ENCODE data around the gene NFKB2. TPM values are rescaled to one million over a fixed set of nuclear protein-coding genes. Genes with fewer than 3 reads are reported as not detected.
A peak's percentile ranks its signal among the peaks of the same experiment; 100 is the strongest.

Gene NFKB2
- total RNA-seq, 1 experiment from 2014 or later = 51.9 TPM

GRCh38 chr10:102420714-102421506 lies 25.4 kb downstream of the NFKB2 start, which contains the start of gene FBXL15:
TSS of gene FBXL15 (plus strand) at chr10:102420836. CDS start at chr10:102421130, 294 bp downstream.
- DNase-seq (ENCODE audit: extremely low read depth, low read depth) = peak; percentile 98

- DNase-seq (ENCODE audit: extremely low read depth, low read depth) = no peak
Observed at GRCh38 chr10:102421507-102421756, 25.9 kb downstream of the NFKB2 start.

DNA sequence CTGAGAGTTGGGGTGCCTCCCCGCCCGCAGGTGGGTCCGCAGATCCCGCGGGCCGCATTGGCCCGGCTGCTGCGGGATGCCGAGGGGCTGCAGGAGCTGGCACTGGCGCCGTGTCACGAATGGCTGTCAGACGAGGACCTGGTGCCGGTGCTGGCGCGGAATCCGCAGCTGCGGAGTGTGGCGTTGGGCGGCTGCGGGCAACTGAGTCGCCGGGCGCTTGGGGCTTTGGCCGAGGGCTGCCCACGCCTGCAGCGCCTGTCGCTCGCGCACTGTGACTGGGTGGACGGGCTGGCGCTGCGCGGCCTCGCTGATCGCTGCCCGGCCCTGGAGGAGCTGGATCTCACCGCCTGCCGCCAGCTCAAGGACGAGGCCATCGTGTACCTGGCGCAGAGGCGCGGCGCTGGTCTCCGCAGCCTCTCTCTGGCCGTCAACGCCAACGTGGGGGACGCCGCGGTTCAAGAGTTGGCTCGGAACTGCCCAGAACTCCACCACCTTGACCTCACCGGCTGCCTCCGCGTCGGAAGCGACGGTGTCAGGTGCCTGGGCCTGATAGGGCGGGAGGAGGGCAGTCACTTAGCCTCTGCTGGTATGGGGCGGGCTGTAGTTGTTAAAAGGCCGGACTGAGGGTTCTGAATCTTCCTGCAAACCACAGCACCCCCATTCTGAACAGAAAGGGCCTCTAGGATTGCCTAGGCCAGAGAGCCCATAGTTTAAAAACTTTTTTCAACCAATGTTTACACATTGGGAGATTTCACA lies 26.4 kb downstream of the NFKB2 start:
- DNase-seq (ENCODE audit: extremely low read depth, low read depth) = no peak

DNA sequence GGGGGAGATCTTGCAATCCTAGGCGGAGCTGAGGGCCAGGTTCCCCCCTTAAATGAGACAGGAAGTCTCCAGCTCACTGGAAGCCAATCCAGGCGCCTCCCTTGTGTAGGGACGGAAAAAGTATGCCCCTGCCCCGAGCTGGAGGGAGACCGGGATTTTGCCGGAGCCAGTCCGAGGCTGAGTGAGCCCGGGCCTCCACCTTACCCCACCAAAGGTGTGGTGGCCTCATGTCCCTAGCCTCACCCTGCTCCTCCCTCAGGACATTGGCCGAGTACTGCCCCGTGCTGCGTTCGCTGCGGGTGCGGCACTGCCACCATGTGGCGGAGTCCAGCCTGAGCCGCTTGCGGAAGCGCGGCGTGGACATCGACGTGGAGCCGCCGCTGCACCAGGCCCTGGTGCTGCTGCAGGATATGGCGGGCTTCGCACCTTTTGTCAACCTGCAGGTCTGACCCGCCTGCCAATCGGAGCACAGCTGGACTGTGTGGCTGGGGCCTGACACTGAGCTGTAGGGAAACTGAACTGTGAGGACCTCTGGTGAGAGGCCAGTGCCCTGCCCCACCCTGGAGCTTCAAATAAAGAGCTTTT lies 27.1 kb downstream of the NFKB2 start:
- DNase-seq (ENCODE audit: extremely low read depth, low read depth) = peak; percentile 70

DNA sequence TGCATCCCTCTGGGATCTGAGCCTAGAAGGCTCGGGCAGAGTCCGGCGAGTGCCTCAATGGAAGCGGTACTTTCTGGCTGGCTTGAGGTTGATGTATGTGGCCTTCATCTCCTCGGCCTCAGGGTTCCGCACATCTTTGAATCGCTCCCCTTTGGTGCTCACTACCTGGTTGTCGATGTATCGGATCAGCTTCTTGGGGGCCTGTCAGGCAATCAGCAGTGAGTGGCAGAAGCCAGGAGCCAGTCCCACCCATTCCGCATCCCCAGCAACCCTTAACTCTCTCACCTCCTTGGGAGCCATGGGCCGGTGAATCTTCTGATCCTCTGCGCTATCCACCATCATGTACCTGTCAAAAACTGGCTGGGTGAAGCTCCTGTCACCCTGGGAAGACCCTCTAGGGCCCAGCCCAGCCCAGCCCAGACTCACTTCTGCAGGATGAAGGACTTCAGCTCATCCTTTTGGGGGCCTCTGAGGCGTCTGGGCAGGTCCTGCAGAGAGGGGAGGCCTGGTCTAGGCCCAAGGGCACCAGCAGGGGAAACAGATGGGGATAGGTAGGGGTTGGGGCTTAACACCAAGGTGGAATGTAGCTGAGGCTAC lies 28.0 kb downstream of the NFKB2 start:
- DNase-seq (ENCODE audit: extremely low read depth, low read depth) = no peak

DNA sequence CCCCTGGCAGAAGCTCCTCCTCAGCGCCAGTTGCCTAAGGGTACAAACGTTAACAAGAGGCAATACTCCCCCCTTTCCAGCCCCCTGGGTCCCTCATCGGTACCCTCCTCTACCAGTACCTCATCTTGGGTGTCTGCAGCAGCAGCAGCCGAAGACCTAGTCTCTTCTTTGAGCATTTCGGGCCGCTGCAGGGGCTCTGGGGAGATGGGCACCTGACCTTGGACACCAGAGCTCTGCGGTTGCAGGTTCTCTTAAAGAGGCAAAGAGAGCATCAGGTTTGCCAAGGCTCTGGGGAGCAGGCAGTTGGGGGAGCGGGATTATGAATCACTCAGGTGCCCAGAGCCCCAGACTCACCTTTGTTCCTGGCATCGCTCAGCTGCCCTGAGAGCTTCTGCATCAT lies 28.6 kb downstream of the NFKB2 start:
- no peak for DNase-seq (ENCODE audit: extremely low read depth, low read depth)

GRCh38 chr10:102424916-102425315 lies 29.4 kb downstream of the NFKB2 start:
- no peak for DNase-seq (ENCODE audit: extremely low read depth, low read depth)

DNA sequence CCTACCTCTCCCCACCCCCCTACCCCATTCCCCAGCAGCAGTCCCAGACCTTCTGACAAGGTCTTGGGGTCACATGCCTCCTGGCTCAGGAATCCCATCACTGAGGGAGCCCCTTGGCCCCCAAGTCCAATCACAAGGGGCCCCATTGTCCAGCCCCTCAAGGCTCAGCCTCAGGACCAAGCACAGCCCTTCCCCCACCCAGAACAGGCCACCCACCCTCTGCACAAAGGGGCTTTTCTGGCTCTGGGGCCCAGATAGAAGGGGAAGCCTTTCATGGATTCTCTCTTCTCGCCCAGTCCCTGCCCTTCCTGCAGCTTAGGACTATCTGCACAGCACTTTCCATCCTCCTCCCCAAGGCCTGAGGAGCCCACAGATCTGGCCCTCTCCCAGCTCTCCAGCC lies 29.9 kb downstream of the NFKB2 start:
- no peak for DNase-seq (ENCODE audit: extremely low read depth, low read depth)

GRCh38 chr10:102426803-102427287 lies 31.3 kb downstream of the NFKB2 start:
- DNase-seq (ENCODE audit: extremely low read depth, low read depth) = no peak

GRCh38 chr10:102429468-102429867 lies 34.0 kb downstream of the NFKB2 start:
- no peak for DNase-seq (ENCODE audit: extremely low read depth, low read depth)

GRCh38 chr10:102431452-102432124 lies 36.1 kb downstream of the NFKB2 start:
- no peak for DNase-seq (ENCODE audit: extremely low read depth, low read depth)

- peak; percentile 96 for DNase-seq (ENCODE audit: extremely low read depth, low read depth)
Observed at GRCh38 chr10:102432162-102432950, 36.9 kb downstream of the NFKB2 start, which contains the start of gene CUEDC2. TSS of gene CUEDC2 (minus strand) at chr10:102432574. CDS start at chr10:102425188, 7,386 bp downstream.

DNA sequence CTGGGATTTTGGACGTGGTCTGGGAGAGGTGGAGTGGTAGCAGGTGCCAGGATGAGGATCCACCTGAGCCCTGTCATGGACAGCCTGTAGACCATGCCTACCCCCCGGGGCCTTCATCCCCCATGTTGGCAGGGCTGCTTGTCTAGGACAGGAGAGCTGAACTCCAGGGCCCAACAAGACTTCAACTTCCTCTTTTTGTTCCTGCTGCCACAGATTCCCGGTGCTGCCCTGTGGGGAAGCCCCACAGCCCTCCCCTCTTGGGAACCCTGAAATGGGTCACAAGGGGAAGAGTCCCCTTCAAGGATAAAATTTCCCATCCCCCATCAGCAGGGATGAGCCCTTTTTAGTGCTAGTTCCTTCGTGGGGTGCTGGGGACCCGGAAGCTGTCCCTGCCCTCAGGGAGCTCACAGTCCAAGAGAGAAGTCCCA lies 38.1 kb downstream of the NFKB2 start:
- no peak for DNase-seq (ENCODE audit: extremely low read depth, low read depth)

GRCh38 chr10:102434394-102435132 lies 39.1 kb downstream of the NFKB2 start:
- no peak for DNase-seq (ENCODE audit: extremely low read depth, low read depth)

- DNase-seq (ENCODE audit: extremely low read depth, low read depth) = no peak
Observed at GRCh38 chr10:102435133-102435497, 39.6 kb downstream of the NFKB2 start.

- DNase-seq (ENCODE audit: extremely low read depth, low read depth) = no peak
Observed at GRCh38 chr10:102435529-102436233, 40.2 kb downstream of the NFKB2 start.

GRCh38 chr10:102436312-102436711 lies 40.8 kb downstream of the NFKB2 start:
- DNase-seq (ENCODE audit: extremely low read depth, low read depth) = no peak

GRCh38 chr10:102437515-102437914 lies 42.0 kb downstream of the NFKB2 start:
- DNase-seq (ENCODE audit: extremely low read depth, low read depth) = no peak

Measured in NCI-H460 (cell line).